ENCODE measurements around the gene APEX2. TPM values are rescaled to one million over a fixed set of nuclear protein-coding genes. Genes with fewer than 3 reads are reported as not detected.

The APEX2 gene
- 5.9 and 6.5 TPM in 2 replicates for total RNA-seq

DNA sequence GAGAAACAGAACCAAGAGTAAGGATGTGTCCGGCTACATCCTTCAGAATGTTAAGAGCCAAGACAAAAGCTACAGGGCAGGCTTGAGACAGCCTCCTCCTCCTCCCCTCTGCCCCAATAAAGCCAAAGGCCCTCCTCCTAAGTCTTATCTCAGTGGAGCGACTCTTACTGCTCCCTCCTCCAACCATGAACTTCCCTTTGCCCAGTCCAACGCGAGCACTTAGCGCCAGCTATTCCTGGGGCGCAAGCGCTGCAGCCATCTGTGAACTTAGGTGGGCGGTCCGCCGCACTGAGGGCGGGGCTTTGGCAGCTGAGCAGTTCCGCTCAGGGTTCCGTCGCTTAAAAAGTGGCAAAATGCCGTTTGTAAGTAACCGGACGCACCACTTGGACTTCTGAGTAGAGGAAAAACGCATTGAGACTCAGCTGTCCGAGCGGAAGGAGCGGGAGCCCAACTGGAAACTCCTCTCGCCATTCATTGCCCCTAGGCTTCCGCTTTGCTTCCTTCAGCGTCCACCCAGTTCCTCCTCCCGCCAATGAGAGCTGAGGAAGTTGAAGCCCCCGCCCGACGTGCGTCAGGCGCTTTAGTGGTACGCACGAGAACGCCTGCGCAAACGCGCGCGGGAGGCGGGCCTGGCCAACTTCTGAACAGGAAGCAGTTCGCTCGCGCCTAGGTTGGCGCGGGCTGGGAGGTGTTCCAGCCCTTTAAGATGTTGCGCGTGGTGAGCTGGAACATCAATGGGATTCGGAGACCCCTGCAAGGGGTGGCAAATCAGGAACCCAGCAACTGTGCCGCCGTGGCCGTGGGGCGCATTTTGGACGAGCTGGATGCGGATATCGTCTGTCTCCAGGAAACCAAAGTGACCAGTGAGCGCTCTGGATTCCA, at the start of gene APEX2:
TSS of gene APEX2 (plus strand) at position 647 of the 882 bp plus-strand sequence. CDS start at position 707, 60 bp downstream.
- TF ChIP-seq CTCF (IDR thresholded peaks at IDR 0.05; ENCODE audit: extremely low read depth, low read depth, low read length) = no peak
- H3K79me2 ChIP-seq (ENCODE audit: insufficient read depth, low read length) = peaks cover 13% of the 10 kb centered on the region
- H3K4me1 ChIP-seq (ENCODE audit: insufficient read depth, low read length) = peaks cover 12% of the 10 kb centered on the region
- peak within 1 kb of the TSS; percentile 96 for H3K27ac ChIP-seq (ENCODE audit: low read depth, low read length)
- DNase-seq (ENCODE audit: insufficient read length, low spot score, missing footprints) = peak; percentile 88
- peaks cover 3% of the 10 kb centered on the region for H3K27me3 ChIP-seq (ENCODE audit: insufficient read depth, low read length)
- H3K9me3 ChIP-seq (ENCODE audit: low read depth, low read length) = no peaks in the 10 kb centered on the region
- peak within 1 kb of the TSS; percentile 86 for H2AFZ ChIP-seq (ENCODE audit: low read length)
- H4K20me1 ChIP-seq (ENCODE audit: insufficient read depth, low read length) = peaks cover 5% of the 10 kb centered on the region
- H3K4me3 ChIP-seq (ENCODE audit: insufficient read depth, low read length) = peak within 1 kb of the TSS; percentile 84
- peaks cover 7% of the 10 kb centered on the region for H3K36me3 ChIP-seq (ENCODE audit: insufficient read depth, low read length)
- peak within 1 kb of the TSS; percentile 91 for H3K4me2 ChIP-seq (ENCODE audit: insufficient read depth, low read length)

- Histone ChIP-seq H3K36me3 (ENCODE audit: insufficient read depth, low read length) (no peaks in the 10 kb centered on the region), H3K4me2 (ENCODE audit: insufficient read depth, low read length) (no peak overlapping the region), H3K27ac (ENCODE audit: low read depth, low read length) (no peak overlapping the region), H3K4me3 (ENCODE audit: insufficient read depth, low read length) (no peak overlapping the region), H2AFZ (ENCODE audit: low read length) (no peak overlapping the region), H4K20me1 (ENCODE audit: insufficient read depth, low read length) (no peaks in the 10 kb centered on the region), H3K79me2 (ENCODE audit: insufficient read depth, low read length) (no peaks in the 10 kb centered on the region), H3K27me3 (ENCODE audit: insufficient read depth, low read length) (peaks cover 5% of the 10 kb centered on the region), H3K9me3 (ENCODE audit: low read depth, low read length) (no peaks in the 10 kb centered on the region), H3K4me1 (ENCODE audit: insufficient read depth, low read length) (no peaks in the 10 kb centered on the region)
- DNase-seq (ENCODE audit: insufficient read length, low spot score, missing footprints) = no peak
- no peak for TF ChIP-seq CTCF (IDR thresholded peaks at IDR 0.05; ENCODE audit: extremely low read depth, low read depth, low read length)
These were observed 49.3 kb upstream of the APEX2 start for GRCh38 chrX:54950730-54951375.

DNA sequence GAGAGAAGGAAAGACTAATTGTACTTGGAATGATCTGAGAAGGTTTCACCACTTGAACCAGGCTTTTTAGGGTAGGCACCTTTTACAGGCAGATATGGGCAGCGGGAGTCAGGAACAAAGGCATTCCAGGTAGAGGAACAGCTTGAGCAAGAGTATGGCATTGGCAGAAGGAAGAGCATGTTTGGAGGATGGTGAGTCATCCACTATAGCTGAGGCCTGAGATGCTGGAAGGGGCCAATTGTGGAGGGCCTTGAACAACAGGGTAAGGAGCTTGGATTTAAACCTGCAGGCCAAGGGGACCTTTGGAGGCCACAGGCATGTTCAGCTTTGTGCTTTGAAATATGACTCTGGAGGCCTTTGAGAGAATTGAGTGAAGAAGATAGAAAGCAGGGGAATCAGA, 38.4 kb upstream of the APEX2 start:
- no peaks in the 10 kb centered on the region for H3K9me3 ChIP-seq (ENCODE audit: low read depth, low read length)
- no peaks in the 10 kb centered on the region for H3K36me3 ChIP-seq (ENCODE audit: insufficient read depth, low read length)
- H3K4me1 ChIP-seq (ENCODE audit: insufficient read depth, low read length) = no peaks in the 10 kb centered on the region
- no peaks in the 10 kb centered on the region for H4K20me1 ChIP-seq (ENCODE audit: insufficient read depth, low read length)
- TF ChIP-seq CTCF (IDR thresholded peaks at IDR 0.05; ENCODE audit: extremely low read depth, low read depth, low read length) = no peak
- no peak overlapping the region for H3K27ac ChIP-seq (ENCODE audit: low read depth, low read length)
- H2AFZ ChIP-seq (ENCODE audit: low read length) = no peak overlapping the region
- no peak for DNase-seq (ENCODE audit: insufficient read length, low spot score, missing footprints)
- H3K4me2 ChIP-seq (ENCODE audit: insufficient read depth, low read length) = no peak overlapping the region
- H3K4me3 ChIP-seq (ENCODE audit: insufficient read depth, low read length) = no peak overlapping the region
- no peaks in the 10 kb centered on the region for H3K79me2 ChIP-seq (ENCODE audit: insufficient read depth, low read length)
- H3K27me3 ChIP-seq (ENCODE audit: insufficient read depth, low read length) = no peaks in the 10 kb centered on the region
